ENCODE measurements around the gene PIH1D1.

DNA sequence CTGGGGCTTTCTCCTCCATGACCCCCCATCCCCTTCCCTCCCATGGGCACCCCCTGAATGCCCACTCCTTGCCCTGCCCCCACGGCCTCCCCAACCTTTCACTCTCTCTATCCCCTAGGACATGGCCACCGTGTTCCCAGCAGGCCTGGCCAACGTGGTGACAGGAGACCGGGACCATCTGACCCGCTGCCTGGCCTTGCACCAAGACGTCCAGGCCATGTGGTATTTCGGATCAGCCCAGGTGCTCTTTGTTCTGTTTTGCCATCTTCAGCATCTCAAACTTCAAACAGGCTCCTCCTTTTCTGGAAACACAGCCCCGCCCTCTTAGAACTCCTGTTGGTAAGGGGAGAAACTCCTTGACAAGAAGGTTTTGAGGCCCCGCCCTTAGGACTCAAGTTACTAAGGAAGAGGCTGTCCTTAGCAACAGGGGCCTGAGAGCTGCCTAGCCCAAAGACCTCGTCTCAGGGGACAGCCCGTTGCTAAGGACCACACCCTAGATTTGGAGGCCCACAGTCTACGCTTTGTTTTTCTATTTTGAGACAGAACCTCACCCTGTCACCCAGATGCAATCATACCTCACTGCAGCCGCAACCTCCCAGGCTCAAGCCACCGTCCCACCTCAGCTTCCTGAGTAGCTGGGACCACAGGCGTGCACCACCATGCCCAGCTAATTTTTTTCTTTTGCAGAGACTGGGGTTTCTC lies 17.3 kb upstream of the PIH1D1 start:
- TF ChIP-seq POLR2AphosphoS5 (IDR thresholded peaks at IDR 0.05; ENCODE audit: insufficient read depth, low read depth, low read length), result no peak
- TF ChIP-seq, protein P1, sequence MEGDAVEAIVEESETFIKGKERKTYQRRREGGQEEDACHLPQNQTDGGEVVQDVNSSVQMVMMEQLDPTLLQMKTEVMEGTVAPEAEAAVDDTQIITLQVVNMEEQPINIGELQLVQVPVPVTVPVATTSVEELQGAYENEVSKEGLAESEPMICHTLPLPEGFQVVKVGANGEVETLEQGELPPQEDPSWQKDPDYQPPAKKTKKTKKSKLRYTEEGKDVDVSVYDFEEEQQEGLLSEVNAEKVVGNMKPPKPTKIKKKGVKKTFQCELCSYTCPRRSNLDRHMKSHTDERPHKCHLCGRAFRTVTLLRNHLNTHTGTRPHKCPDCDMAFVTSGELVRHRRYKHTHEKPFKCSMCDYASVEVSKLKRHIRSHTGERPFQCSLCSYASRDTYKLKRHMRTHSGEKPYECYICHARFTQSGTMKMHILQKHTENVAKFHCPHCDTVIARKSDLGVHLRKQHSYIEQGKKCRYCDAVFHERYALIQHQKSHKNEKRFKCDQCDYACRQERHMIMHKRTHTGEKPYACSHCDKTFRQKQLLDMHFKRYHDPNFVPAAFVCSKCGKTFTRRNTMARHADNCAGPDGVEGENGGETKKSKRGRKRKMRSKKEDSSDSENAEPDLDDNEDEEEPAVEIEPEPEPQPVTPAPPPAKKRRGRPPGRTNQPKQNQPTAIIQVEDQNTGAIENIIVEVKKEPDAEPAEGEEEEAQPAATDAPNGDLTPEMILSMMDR (IDR thresholded peaks at IDR 0.05; ENCODE audit: extremely low read depth in 1 of 2, insufficient read depth in 1 of 2, low read depth in 1 of 2, low read length in 2 of 2), result no peak
- TF ChIP-seq POLR2A (IDR thresholded peaks at IDR 0.05; ENCODE audit: low read depth, low read length), result no peak
- TF ChIP-seq EZH2 (IDR thresholded peaks at IDR 0.05; ENCODE audit: borderline replicate concordance, low read depth, low read length, severe bottlenecking), result no peak
- TF ChIP-seq, protein P2, sequence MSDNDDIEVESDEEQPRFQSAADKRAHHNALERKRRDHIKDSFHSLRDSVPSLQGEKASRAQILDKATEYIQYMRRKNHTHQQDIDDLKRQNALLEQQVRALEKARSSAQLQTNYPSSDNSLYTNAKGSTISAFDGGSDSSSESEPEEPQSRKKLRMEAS (IDR thresholded peaks at IDR 0.05; ENCODE audit: insufficient read depth, insufficient read length), result no peak
- TF ChIP-seq MYC (IDR thresholded peaks at IDR 0.05; ENCODE audit: low read depth, low read length), result no peak
- no peak for TF ChIP-seq GATA2 (IDR thresholded peaks at IDR 0.05; ENCODE audit: insufficient read depth, insufficient read length, low read depth, low read length)
- no peak for TF ChIP-seq JUN (IDR thresholded peaks at IDR 0.05; ENCODE audit: borderline replicate concordance, insufficient read depth, insufficient read length, low read depth)

All from endothelial cell of umbilical vein (primary cell).